Esophagus squamous epithelium (tissue), 4 donors: ENCODE measurements around the gene OR7D4.

ENCODE experiments used
- POLR2A ChIP-seq, 4 donors: fragments of 450-650 bp; IDR thresholded peaks; one replicate each; pipeline ENCODE4 v1.6.1; 2017; ENCODE audit warnings: antibody characterized with exemption in 4 of 4, mild to moderate bottlenecking in 4 of 4, moderate library complexity in 3 of 4
- TF ChIP-seq, protein P1 (sequence below), 6 experiments: fragments of 450-650 bp in 4 of 6; fragments of 200-600 bp in 2 of 6; sonication (generic) in 2 of 6; IDR thresholded peaks; one replicate each; pipeline ENCODE4 v1.5.1; 2016 to 2019; ENCODE audit warnings: antibody characterized with exemption in 6 of 6, mild to moderate bottlenecking in 4 of 6, moderate library complexity in 4 of 6

DNA sequence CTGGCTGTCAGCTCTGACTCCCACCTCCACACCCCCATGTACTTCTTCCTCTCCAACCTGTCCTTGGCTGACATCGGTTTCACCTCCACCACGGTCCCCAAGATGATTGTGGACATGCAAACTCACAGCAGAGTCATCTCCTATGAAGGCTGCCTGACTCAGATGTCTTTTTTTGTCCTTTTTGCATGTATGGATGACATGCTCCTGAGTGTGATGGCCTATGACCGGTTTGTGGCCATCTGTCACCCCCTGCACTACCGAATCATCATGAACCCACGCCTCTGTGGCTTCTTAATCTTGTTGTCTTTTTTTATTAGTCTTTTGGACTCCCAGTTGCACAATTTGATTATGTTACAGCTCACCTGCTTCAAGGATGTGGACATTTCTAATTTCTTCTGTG, 31.8 kb upstream of the OR7D4 start:
- TF ChIP-seq, protein P1, sequence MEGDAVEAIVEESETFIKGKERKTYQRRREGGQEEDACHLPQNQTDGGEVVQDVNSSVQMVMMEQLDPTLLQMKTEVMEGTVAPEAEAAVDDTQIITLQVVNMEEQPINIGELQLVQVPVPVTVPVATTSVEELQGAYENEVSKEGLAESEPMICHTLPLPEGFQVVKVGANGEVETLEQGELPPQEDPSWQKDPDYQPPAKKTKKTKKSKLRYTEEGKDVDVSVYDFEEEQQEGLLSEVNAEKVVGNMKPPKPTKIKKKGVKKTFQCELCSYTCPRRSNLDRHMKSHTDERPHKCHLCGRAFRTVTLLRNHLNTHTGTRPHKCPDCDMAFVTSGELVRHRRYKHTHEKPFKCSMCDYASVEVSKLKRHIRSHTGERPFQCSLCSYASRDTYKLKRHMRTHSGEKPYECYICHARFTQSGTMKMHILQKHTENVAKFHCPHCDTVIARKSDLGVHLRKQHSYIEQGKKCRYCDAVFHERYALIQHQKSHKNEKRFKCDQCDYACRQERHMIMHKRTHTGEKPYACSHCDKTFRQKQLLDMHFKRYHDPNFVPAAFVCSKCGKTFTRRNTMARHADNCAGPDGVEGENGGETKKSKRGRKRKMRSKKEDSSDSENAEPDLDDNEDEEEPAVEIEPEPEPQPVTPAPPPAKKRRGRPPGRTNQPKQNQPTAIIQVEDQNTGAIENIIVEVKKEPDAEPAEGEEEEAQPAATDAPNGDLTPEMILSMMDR (IDR thresholded peaks at IDR 0.05), result no peak
- TF ChIP-seq POLR2A (IDR thresholded peaks at IDR 0.05), result no peak
